GM23248 (cell line): ENCODE measurements around the gene NINL.

Experiments
- EZH2 ChIP-seq: fragments of 200-600 bp; sonication (generic); IDR thresholded peaks from 2 replicates; pipeline ENCODE4 v1.6.1; 2018; ENCODE audit warnings: antibody characterized with exemption, mild to moderate bottlenecking; ENCODE audit not compliant: insufficient read depth, poor library complexity, severe bottlenecking
- EZH2phosphoT487 ChIP-seq: fragments of 200-600 bp; sonication (generic); IDR thresholded peaks from 2 replicates; pipeline ENCODE4 v1.6.1; 2018; ENCODE audit warnings: antibody characterized with exemption, moderate library complexity, mild to moderate bottlenecking, low read depth; ENCODE audit not compliant: insufficient read depth

DNA sequence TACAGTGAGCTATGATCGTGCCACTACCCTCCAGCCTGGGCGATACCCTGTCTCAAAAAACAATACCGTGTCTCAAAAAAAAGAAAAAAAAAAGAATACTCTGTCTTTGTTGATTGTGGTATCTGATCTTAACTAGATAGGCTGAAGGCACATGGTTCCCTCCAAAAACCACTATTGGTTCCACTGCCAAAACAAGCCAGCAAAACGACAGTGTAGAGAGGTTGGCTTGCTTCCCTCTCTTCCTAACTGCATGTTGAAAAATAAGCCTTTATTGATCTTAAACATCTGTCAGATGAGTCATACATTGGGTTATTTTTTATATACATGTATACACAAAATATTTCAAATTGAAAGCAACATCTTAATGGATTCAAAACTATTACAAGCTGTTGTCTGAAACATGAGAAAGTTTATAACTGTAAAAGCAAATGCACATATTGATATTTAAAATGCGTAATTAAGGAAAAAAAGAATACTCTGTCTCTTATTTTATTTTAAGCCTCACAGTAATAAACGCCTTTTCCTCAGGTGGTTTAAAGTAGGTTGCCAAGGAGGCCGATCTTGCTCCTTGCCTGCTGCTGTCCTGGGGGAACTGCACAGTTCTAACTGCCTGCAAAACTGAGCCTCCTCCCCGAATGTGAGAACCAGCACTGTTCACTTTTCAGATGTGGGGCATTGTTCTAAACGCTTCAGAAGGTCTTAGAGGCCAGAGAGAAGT is 7.0 kb upstream of the NINL start:
- TF ChIP-seq EZH2 (no peak), EZH2phosphoT487 (no peak)
